H1 (cell line): ENCODE data around the gene ENTREP1. TPM values are rescaled to one million over a fixed set of nuclear protein-coding genes. Genes with fewer than 3 reads are reported as not detected.

ENCODE experiments used
- CTCF ChIA-PET: fragments of 300-600 bp; sonication (Branson Sonifier 250); formaldehyde crosslinking; loops from one replicate; lab custom pipeline; 2021; ENCODE audit not compliant: partially characterized antibody; lab: Charles Lee
- POLR2A ChIA-PET: fragments of 300-600 bp; sonication (Branson Sonifier 250); formaldehyde crosslinking; loops from one replicate; lab custom pipeline; 2021; ENCODE audit warnings: inconsistent platforms; ENCODE audit not compliant: partially characterized antibody; lab: Charles Lee
- DNase-seq, 2 experiments: peaks; one replicate each; pipeline versions ENCODE4 v3.0.0 to v3.0.0-alpha.2; 2010 to 2022; ENCODE audit warnings: low spot score in 2 of 2, low read depth in 1 of 2, mixed read lengths in 1 of 2
- FAIRE-seq: peaks from 2 replicates; lab custom pipeline; 2011; peaks lifted over from hg19 to GRCh38; lab: Jason Lieb, UNC
- H2AFZ ChIP-seq: 2 replicates; pipeline ENCODE4 v1.8.1; 2012; ENCODE audit warnings: low read length, inconsistent platforms
- H2AK5ac ChIP-seq: 2 replicates; pipeline ENCODE4 v1.6.1; 2013; ENCODE audit warnings: low read depth, low read length
- H2BK120ac ChIP-seq: replicated peaks from 2 replicates; pipeline ENCODE3; 2013; ENCODE audit warnings: low read depth, low read length, inconsistent platforms
- H2BK12ac ChIP-seq: 2 replicates; pipeline ENCODE4 v1.6.1; 2013; ENCODE audit warnings: low read depth, low read length
- H2BK15ac ChIP-seq: 2 replicates; pipeline ENCODE4 v1.6.1; 2013; ENCODE audit warnings: low read length
- H2BK20ac ChIP-seq: 2 replicates; pipeline ENCODE4 v1.6.1; 2013; ENCODE audit warnings: low read length
- H2BK5ac ChIP-seq: 2 replicates; pipeline ENCODE4 v1.6.1; 2013; ENCODE audit warnings: low read depth, low read length
- H3K14ac ChIP-seq: 2 replicates; pipeline ENCODE4 v1.6.1; 2013; ENCODE audit warnings: inconsistent platforms; ENCODE audit not compliant: insufficient read length
- H3K18ac ChIP-seq: 2 replicates; pipeline ENCODE4 v1.6.1; 2013; ENCODE audit warnings: low read length; ENCODE audit errors: extremely low read depth
- H3K23ac ChIP-seq: 2 replicates; pipeline ENCODE4 v1.6.1; 2013; ENCODE audit warnings: inconsistent platforms; ENCODE audit not compliant: insufficient read length
- H3K23me2 ChIP-seq: 2 replicates; pipeline ENCODE4 v1.6.1; 2013; ENCODE audit warnings: low read depth, low read length
- H3K27ac ChIP-seq: 2 replicates; pipeline ENCODE4 v1.6.1; 2011; ENCODE audit warnings: low read depth, low read length, inconsistent platforms
- H3K27me3 ChIP-seq, 4 experiments: replicated peaks in 1 of 4; 1 replicate in 1 of 4; 2 replicates in 3 of 4; pipeline versions ENCODE4 v1.6.1 to v1.8.1; 2011 to 2013; ENCODE audit warnings: low read length in 3 of 4, mild to moderate bottlenecking in 3 of 4, inconsistent platforms in 2 of 4, mixed read lengths in 2 of 4, moderate library complexity in 1 of 4; ENCODE audit not compliant: control insufficient read depth in 3 of 4, insufficient read depth in 3 of 4; ENCODE audit errors: extremely low read depth in 1 of 4
- H3K36me3 ChIP-seq, 4 experiments: 2 replicates each; pipeline versions ENCODE4 v1.6.1 to v1.8.1; 2011 to 2013; ENCODE audit warnings: mild to moderate bottlenecking in 4 of 4, low read length in 3 of 4, moderate library complexity in 2 of 4, control low read depth in 1 of 4, inconsistent platforms in 1 of 4; ENCODE audit not compliant: insufficient read depth in 4 of 4, control insufficient read depth in 2 of 4
- H3K4ac ChIP-seq: replicated peaks from 2 replicates; pipeline ENCODE3; 2013; ENCODE audit warnings: low read length, low read depth, mixed read lengths, inconsistent platforms; ENCODE audit not compliant: insufficient read length
- H3K4me1 ChIP-seq, 4 experiments: replicated peaks in 1 of 4; 1 replicate in 1 of 4; 2 replicates in 3 of 4; pipeline versions ENCODE4 v1.6.1 to v1.8.1; 2011 to 2013; ENCODE audit warnings: low read length in 3 of 4, inconsistent platforms in 2 of 4, mixed read lengths in 1 of 4; ENCODE audit not compliant: insufficient read depth in 4 of 4, control insufficient read depth in 3 of 4
- H3K4me2 ChIP-seq, 2 experiments: 2 replicates each; pipeline versions ENCODE4 v1.6.1 to v1.8.1; 2011 to 2013; ENCODE audit warnings: low read depth in 2 of 2, low read length in 2 of 2, control low read depth in 1 of 2, inconsistent platforms in 1 of 2, mild to moderate bottlenecking in 1 of 2; ENCODE audit not compliant: insufficient read depth in 1 of 2
- H3K4me3 ChIP-seq, 4 experiments: fragments of 200-600, 300-600 bp in 1 of 4; sonication (generic), shearing (Covaris generic), sonication (Bioruptor Twin) in 1 of 4; 2 replicates each; pipeline versions ENCODE4 v1.5.1 to v1.8.1; 2011 to 2016; ENCODE audit warnings: low read length in 4 of 4, low read depth in 3 of 4, control low read depth in 2 of 4, inconsistent platforms in 2 of 4, mild to moderate bottlenecking in 2 of 4, mixed read lengths in 1 of 4, moderate library complexity in 1 of 4; ENCODE audit not compliant: insufficient read depth in 2 of 4; ENCODE audit errors: extremely low read depth in 1 of 4
- H3K56ac ChIP-seq: replicated peaks from 2 replicates; pipeline ENCODE3; 2013; ENCODE audit warnings: low read depth, mild to moderate bottlenecking, mixed read lengths, low read length, inconsistent platforms; ENCODE audit not compliant: insufficient read length
- H3K79me1 ChIP-seq: 2 replicates; pipeline ENCODE4 v1.6.1; 2013; ENCODE audit warnings: low read depth, low read length, control low read depth
- H3K79me2 ChIP-seq, 2 experiments: 2 replicates each; pipeline versions ENCODE4 v1.6.1 to v1.8.1; 2012 to 2013; ENCODE audit warnings: low read length in 2 of 2, mild to moderate bottlenecking in 2 of 2, inconsistent platforms in 1 of 2; ENCODE audit not compliant: insufficient read depth in 2 of 2, control insufficient read depth in 1 of 2
- H3K9ac ChIP-seq, 4 experiments: replicated peaks in 1 of 4; 1 replicate in 1 of 4; 2 replicates in 3 of 4; pipeline versions ENCODE4 v1.6.1 to v1.8.1; 2011 to 2013; ENCODE audit warnings: low read depth in 3 of 4, low read length in 3 of 4, control low read depth in 2 of 4, mild to moderate bottlenecking in 2 of 4, moderate library complexity in 2 of 4, inconsistent platforms in 1 of 4; ENCODE audit errors: extremely low read depth in 1 of 4
- H3K9me3 ChIP-seq, 2 experiments: 2 replicates each; pipeline versions ENCODE4 v1.6.1 to v1.8.1; 2012 to 2013; ENCODE audit warnings: mild to moderate bottlenecking in 2 of 2, moderate library complexity in 2 of 2, control low read depth in 1 of 2, inconsistent platforms in 1 of 2, low read depth in 1 of 2, low read length in 1 of 2, mixed read lengths in 1 of 2; ENCODE audit not compliant: insufficient read depth in 2 of 2
- H4K20me1 ChIP-seq, 2 experiments: replicated peaks in 1 of 2; 2 replicates each; pipeline versions ENCODE3 to v1.8.1; 2011 to 2013; ENCODE audit warnings: inconsistent platforms in 2 of 2, low read length in 2 of 2, mild to moderate bottlenecking in 1 of 2; ENCODE audit not compliant: insufficient read depth in 2 of 2, control insufficient read depth in 1 of 2
- H4K5ac ChIP-seq: 2 replicates; pipeline ENCODE4 v1.6.1; 2013; ENCODE audit warnings: low read length, low read depth, mixed read lengths, inconsistent platforms; ENCODE audit not compliant: insufficient read length
- H4K8ac ChIP-seq: 2 replicates; pipeline ENCODE4 v1.8.0; 2013; ENCODE audit warnings: mild to moderate bottlenecking, moderate library complexity, low read length, inconsistent platforms; ENCODE audit not compliant: insufficient read depth; ENCODE audit errors: extremely low read depth
- H4K91ac ChIP-seq: replicated peaks from 2 replicates; pipeline ENCODE3; 2013; ENCODE audit warnings: low read length, mixed read lengths, inconsistent platforms; ENCODE audit not compliant: insufficient read length
- CEBPB ChIP-seq: IDR thresholded peaks from 2 replicates; pipeline ENCODE4 v1.6.1; 2012; ENCODE audit warnings: low read depth, low read length
- CHD1 ChIP-seq: IDR thresholded peaks from 2 replicates; pipeline ENCODE4 v1.6.1; 2012; ENCODE audit warnings: low read depth, low read length, improper control_type of control experiment
- GABPA ChIP-seq: IDR thresholded peaks from 2 replicates; pipeline ENCODE4 v1.6.1; 2011; ENCODE audit warnings: mild to moderate bottlenecking, low read length, moderate library complexity, borderline replicate concordance; ENCODE audit not compliant: insufficient read depth
- HDAC2 ChIP-seq, 2 experiments: fragments of 300-600 bp in 1 of 2; sonication (generic) in 1 of 2; IDR thresholded peaks; 2 replicates each; pipeline ENCODE4 v1.6.1; 2011 to 2012; ENCODE audit warnings: low read depth in 2 of 2, low read length in 2 of 2, mild to moderate bottlenecking in 2 of 2, moderate library complexity in 2 of 2, borderline replicate concordance in 1 of 2, inconsistent platforms in 1 of 2
- HDAC6 ChIP-seq: IDR thresholded peaks from one replicate; pipeline ENCODE4 v1.7.1; 2012; ENCODE audit warnings: low read depth, mild to moderate bottlenecking, inconsistent platforms, low read length, moderate library complexity
- JUN ChIP-seq: IDR thresholded peaks from 2 replicates; pipeline ENCODE4 v1.6.1; 2011; ENCODE audit warnings: low read depth, mild to moderate bottlenecking, improper control_type of control experiment, low read length
- MAFK ChIP-seq: IDR thresholded peaks from 2 replicates; pipeline ENCODE4 v1.6.1; 2012; ENCODE audit warnings: low read depth, mild to moderate bottlenecking, improper control_type of control experiment, low read length
- POLR2A ChIP-seq, 2 experiments: IDR thresholded peaks; 1 replicate in 1 of 2; 2 replicates in 1 of 2; pipeline ENCODE4 v1.6.1; 2011; ENCODE audit warnings: low read depth in 2 of 2, low read length in 2 of 2, mild to moderate bottlenecking in 2 of 2; ENCODE audit errors: control extremely low read depth in 1 of 2
- RFX5 ChIP-seq: IDR thresholded peaks from 2 replicates; pipeline ENCODE4 v1.6.1; 2011; ENCODE audit warnings: low read depth, low read length, improper control_type of control experiment, borderline replicate concordance
- SIN3A ChIP-seq, 2 experiments: IDR thresholded peaks in 1 of 2; conservative IDR thresholded peaks in 1 of 2; 2 replicates each; pipeline ENCODE4 v1.6.1; 2011 to 2012; ENCODE audit warnings: low read length in 2 of 2, improper control_type of control experiment in 1 of 2, low read depth in 1 of 2, mild to moderate bottlenecking in 1 of 2
- SIX5 ChIP-seq: IDR thresholded peaks from 2 replicates; pipeline ENCODE4 v1.6.1; 2011; ENCODE audit warnings: mild to moderate bottlenecking, low read depth, low read length
- TAF1 ChIP-seq: IDR thresholded peaks from 2 replicates; pipeline ENCODE4 v1.6.1; 2011; ENCODE audit warnings: mild to moderate bottlenecking, low read depth, low read length
- YY1 ChIP-seq: IDR thresholded peaks from 2 replicates; pipeline ENCODE4 v1.6.1; 2011; ENCODE audit warnings: low read depth, mild to moderate bottlenecking, low read length
- WGBS, 2 experiments: shearing (Covaris generic) in 1 of 2; methylation state at CpG; one replicate each; pipeline versions ENCODE4 v1.1.6 to v1.1.7; 2013 to 2015; ENCODE audit warnings: low lambda C conversion rate in 2 of 2, mixed read lengths in 2 of 2, inconsistent platforms in 1 of 2, low coverage in 1 of 2, missing lambda C conversion rate in 1 of 2; ENCODE audit not compliant: insufficient replicate concordance in 2 of 2, insufficient coverage in 1 of 2, insufficient read length in 1 of 2; ENCODE audit errors: extremely low coverage in 1 of 2, missing lambda C conversion rate in 1 of 2; 5-methylcytosine and 5-hydroxymethylcytosine counted together
- polyA plus RNA-seq, 7 experiments: library from polyadenylated mRNA; depleted of rRNA in 3 of 7; stranded (reverse) in 5 of 7; unstranded in 2 of 7; fragments of >200 nt in 5 of 7; fragments of 200-250 nt in 2 of 7; gene quantifications; 1 replicate in 5 of 7; 2 replicates in 1 of 7; 4 replicates in 1 of 7; pipeline versions ENCODE4 v1.2.1 to v1.2.3, GENCODE V29; 2011 to 2013; ENCODE audit warnings: missing spikeins in 2 of 7, mixed read lengths in 2 of 7
- total RNA-seq: library from RNA; stranded (reverse); fragmentation: NEBNext Ultra II Directional; extraction: Animal tissue kit (Norgen Biotek cat#: 25700); gene quantifications from 2 replicates; pipeline ENCODE4 v1.2.1, GENCODE V29; 2021
- TF ChIP-seq, protein P1 (sequence below): IDR thresholded peaks from 2 replicates; pipeline ENCODE4 v1.6.1; 2011; ENCODE audit warnings: low read depth, mild to moderate bottlenecking, low read length; ENCODE audit not compliant: insufficient read depth

ENTREP1 gene
- total and polyA plus RNA-seq, 2 of the 8 experiments (the other 6 are each of a cell fraction or from before 2014, with no cell fraction given): 15.3 to 25.0 TPM

DNA sequence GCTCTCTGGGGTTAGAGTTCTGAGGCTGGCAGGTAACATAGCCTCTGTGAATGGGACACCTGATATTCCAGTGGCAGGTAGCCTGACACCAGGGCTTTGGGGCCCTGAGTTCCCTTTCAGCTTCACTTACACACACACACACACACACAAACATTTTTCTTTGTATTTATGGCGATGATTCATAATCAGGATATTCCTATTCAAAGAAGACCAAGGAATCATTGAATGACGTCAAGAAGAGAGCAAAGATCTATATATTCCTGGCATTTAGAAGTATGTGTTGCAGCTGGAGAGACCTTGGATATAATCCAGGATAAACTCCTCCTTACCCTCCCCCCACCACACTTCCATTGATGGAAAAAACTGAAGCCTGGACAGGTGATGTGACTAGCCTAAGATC lies 7.9 kb upstream of the ENTREP1 start:
- no peak overlapping the region for H2BK12ac ChIP-seq
- ChIA-PET POLR2A (interaction anchor here (5.7 kb wide), 1 partner anchor 8 kb away, joined by 48 read pairs; no protein-coding TSS in a partner anchor), CTCF (interaction anchor here (1.6 kb wide), 1 partner anchor 56 kb away, joined by 5 read pairs; no protein-coding TSS in a partner anchor)
- no peak overlapping the region for H2BK120ac ChIP-seq
- H3K9me3 ChIP-seq: peaks cover 23 to 27% of the 10 kb centered on the region in 2 experiments
- no peak overlapping the region for H3K14ac ChIP-seq
- no peak overlapping the region for H3K4me3 ChIP-seq
- no peak overlapping the region for H2BK5ac ChIP-seq
- no peak overlapping the region for H2BK15ac ChIP-seq
- H4K91ac ChIP-seq: no peak overlapping the region
- H3K36me3 ChIP-seq: peaks cover 0 to 13% (median 0%) of the 10 kb centered on the region in 4 experiments; a peak in 3 of 8 replicates
- H3K79me1 ChIP-seq: no peaks in the 10 kb centered on the region
- H3K9ac ChIP-seq: no peak overlapping the region
- H4K5ac ChIP-seq: no peak overlapping the region
- H2AK5ac ChIP-seq: no peak overlapping the region
- no peak overlapping the region for H3K27ac ChIP-seq
- no peak overlapping the region for H3K4ac ChIP-seq
- no peak overlapping the region for H3K18ac ChIP-seq
- H3K23ac ChIP-seq: no peak overlapping the region
- H4K8ac ChIP-seq: no peak overlapping the region
- no peaks in the 10 kb centered on the region for H3K27me3 ChIP-seq
- 85% methylated on average over 2 of the region's 2 CpGs; no CpG with 5 or more reads in 1 of the 2 experiments for WGBS, 2 experiments
- no peaks in the 10 kb centered on the region for H4K20me1 ChIP-seq
- no peak overlapping the region for H2AFZ ChIP-seq
- no peaks in the 10 kb centered on the region; the same call in 1 of the 2 replicates for H3K23me2 ChIP-seq
- no peak overlapping the region for H3K56ac ChIP-seq
- H2BK20ac ChIP-seq: no peak overlapping the region
- no peak overlapping the region for H3K4me2 ChIP-seq
- no peak for DNase-seq
- H3K79me2 ChIP-seq: no peaks in the 10 kb centered on the region
- H3K4me1 ChIP-seq: peaks cover 0 to 9% (median 6%) of the 10 kb centered on the region in 4 experiments; a peak in 4 of 7 replicates
- no peak for FAIRE-seq
- TF ChIP-seq JUN (no peak), TAF1 (no peak), POLR2A (IDR thresholded peaks at IDR 0.05; ENCODE audit: control extremely low read depth in 1 of 2, low read depth in 2 of 2, low read length in 2 of 2) (no peak), HDAC2 (IDR thresholded peaks at IDR 0.05; ENCODE audit: borderline replicate concordance in 1 of 2, low read depth in 2 of 2, low read length in 2 of 2) (no peak), CEBPB (no peak), SIN3A (conservative IDR thresholded peaks at IDR 0.05 in 1 of 2, IDR thresholded peaks at IDR 0.05 in 1 of 2; ENCODE audit: low read depth in 1 of 2, low read length in 2 of 2) (no peak), CHD1 (no peak), RFX5 (no peak), MAFK (no peak), SIX5 (no peak), GABPA (no peak), YY1 (no peak), HDAC6 (no peak)
- TF ChIP-seq, protein P1, sequence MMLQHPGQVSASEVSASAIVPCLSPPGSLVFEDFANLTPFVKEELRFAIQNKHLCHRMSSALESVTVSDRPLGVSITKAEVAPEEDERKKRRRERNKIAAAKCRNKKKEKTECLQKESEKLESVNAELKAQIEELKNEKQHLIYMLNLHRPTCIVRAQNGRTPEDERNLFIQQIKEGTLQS: no peak
